Measurements from ENCODE around the gene FGFRL1. TPM values are rescaled to one million over a fixed set of nuclear protein-coding genes. Genes with fewer than 3 reads are reported as not detected.
"Not testable (repeated sequence)": the region's sequence is repeated elsewhere in the genome, so short reads cannot be mapped to it uniquely, and the experiment has no call there.

FGFRL1 gene
- total RNA-seq, 3 donors from 2014 or later: 19.8 to 40.0 (median 22.9) TPM

DNA sequence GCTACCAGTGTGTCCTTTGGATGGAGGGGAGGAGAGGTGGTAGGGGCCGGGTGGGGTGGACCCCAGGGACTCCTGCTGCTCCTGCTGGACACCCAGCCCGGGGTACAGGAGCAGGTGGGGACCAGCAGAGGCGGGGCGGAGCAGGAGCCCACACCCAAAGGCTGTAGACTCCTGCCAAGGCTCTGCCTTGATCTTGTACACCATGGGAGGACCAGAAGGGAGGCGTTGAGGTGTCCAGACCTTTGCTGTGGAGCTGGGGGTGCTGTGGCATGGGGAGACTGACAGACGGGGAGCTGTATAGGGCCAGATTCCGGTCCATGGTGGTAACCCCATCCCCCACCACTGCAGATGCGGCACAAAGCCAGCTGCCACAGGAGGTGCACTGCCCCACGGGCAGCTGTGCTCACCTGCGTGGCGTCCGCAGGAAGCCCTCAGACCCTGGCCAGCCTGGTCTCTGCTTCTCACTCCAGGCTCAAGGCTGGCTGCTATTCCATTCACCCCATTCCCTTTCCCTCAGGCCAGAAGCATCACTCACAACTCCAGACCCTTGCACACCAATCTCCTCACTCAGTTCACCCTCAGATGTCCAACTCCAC, 13.2 kb upstream of the FGFRL1 start:
- Histone ChIP-seq H3K4me3 (peak overlapping the region in 1 of 3 donors; percentile 65), H3K9me3 (no peaks in the 10 kb centered on the region), H3K4me1 (peaks cover 8 to 9% of the 10 kb centered on the region in 2 donors), H3K27ac (no peak overlapping the region), H3K36me3 (no peaks in the 10 kb centered on the region), H3K27me3 (peaks cover 8 to 49% of the 10 kb centered on the region in 2 donors)
- intact Hi-C loops (cut with DNase I; ENCODE audit: low total_unique reads): loop anchor here (10.0 kb wide), 1 partner anchor 323 kb away; the partner anchor contains the start of genes ATP5ME and MYL5
- DNase-seq (ENCODE audit: low spot score in 2 of 2): no peak
- no peak for TF ChIP-seq POLR2A (IDR thresholded peaks at IDR 0.05)
- no peak for TF ChIP-seq POLR2AphosphoS5 (IDR thresholded peaks at IDR 0.05)
- TF ChIP-seq, protein P1, sequence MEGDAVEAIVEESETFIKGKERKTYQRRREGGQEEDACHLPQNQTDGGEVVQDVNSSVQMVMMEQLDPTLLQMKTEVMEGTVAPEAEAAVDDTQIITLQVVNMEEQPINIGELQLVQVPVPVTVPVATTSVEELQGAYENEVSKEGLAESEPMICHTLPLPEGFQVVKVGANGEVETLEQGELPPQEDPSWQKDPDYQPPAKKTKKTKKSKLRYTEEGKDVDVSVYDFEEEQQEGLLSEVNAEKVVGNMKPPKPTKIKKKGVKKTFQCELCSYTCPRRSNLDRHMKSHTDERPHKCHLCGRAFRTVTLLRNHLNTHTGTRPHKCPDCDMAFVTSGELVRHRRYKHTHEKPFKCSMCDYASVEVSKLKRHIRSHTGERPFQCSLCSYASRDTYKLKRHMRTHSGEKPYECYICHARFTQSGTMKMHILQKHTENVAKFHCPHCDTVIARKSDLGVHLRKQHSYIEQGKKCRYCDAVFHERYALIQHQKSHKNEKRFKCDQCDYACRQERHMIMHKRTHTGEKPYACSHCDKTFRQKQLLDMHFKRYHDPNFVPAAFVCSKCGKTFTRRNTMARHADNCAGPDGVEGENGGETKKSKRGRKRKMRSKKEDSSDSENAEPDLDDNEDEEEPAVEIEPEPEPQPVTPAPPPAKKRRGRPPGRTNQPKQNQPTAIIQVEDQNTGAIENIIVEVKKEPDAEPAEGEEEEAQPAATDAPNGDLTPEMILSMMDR (IDR thresholded peaks at IDR 0.05): no peak

GRCh38 chr4:999240-999863, 12.1 kb upstream of the FGFRL1 start:
- H3K27me3 ChIP-seq: peaks cover 13 to 61% of the 10 kb centered on the region in 2 donors
- not testable (repeated sequence) for H3K4me1 ChIP-seq; H3K27ac ChIP-seq; H3K9me3 ChIP-seq; H3K36me3 ChIP-seq; DNase-seq (ENCODE audit: low spot score in 2 of 2); H3K4me3 ChIP-seq
- intact Hi-C loops (cut with DNase I; ENCODE audit: low total_unique reads): loop anchor here (10.0 kb wide), 1 partner anchor 325 kb away; the partner anchor contains the start of genes ATP5ME and MYL5

GRCh38 chr4:999882-1000425, 11.5 kb upstream of the FGFRL1 start:
- peaks cover 13 to 67% of the 10 kb centered on the region in 2 donors for H3K27me3 ChIP-seq
- no peak for DNase-seq (ENCODE audit: low spot score in 2 of 2)
- no peak overlapping the region for H3K4me3 ChIP-seq
- no peaks in the 10 kb centered on the region for H3K9me3 ChIP-seq
- no peak overlapping the region for H3K27ac ChIP-seq
- H3K4me1 ChIP-seq: peaks cover 8 to 9% of the 10 kb centered on the region in 2 donors
- TF ChIP-seq POLR2A (IDR thresholded peaks at IDR 0.05) (no peak), POLR2AphosphoS5 (IDR thresholded peaks at IDR 0.05) (no peak)
- TF ChIP-seq, protein P1 (IDR thresholded peaks at IDR 0.05): no peak
- intact Hi-C loops (cut with DNase I; ENCODE audit: low total_unique reads): loop anchor here (10.0 kb wide), 1 partner anchor 325 kb away; the partner anchor contains the start of genes ATP5ME and MYL5
- H3K36me3 ChIP-seq: no peaks in the 10 kb centered on the region

DNA sequence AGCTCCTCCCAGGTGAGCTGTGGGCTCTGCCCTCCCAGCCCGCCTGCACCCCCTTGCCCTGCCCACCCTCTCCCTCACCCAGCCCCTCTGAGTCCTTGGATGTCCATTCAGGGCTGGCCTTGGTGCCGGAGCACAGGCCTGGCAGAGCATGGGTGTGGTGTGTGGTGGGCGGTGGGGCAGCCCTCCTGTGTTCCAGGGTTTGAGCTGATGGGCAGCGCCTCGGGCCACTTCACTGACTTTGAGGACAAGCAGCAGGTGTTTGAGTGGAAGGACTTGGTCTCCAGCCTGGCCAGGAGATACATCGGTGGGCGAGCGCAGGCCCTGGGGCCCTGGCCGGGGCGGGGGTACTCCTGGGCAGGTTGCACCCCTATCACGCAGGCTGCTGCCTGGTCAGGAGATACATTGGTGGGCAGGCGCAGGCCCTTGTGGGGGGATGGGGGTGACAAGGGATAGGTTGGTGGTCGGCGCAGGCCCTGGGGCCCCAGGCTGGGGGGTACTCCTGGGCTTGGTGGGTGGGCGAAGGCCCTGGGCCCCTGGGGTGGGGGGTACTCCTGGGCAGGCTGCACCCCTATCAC, 10.7 kb upstream of the FGFRL1 start:
- H3K27me3 ChIP-seq: peaks cover 13 to 74% of the 10 kb centered on the region in 2 donors

GRCh38 chr4:1001561-1002130, 9.8 kb upstream of the FGFRL1 start:
- no peak for DNase-seq (ENCODE audit: low spot score in 2 of 2)
- H3K27me3 ChIP-seq: peaks cover 13 to 77% of the 10 kb centered on the region in 2 donors
- H3K4me3 ChIP-seq: peak overlapping the region in 1 of 3 donors; percentile 61
- TF ChIP-seq, protein P1 (IDR thresholded peaks at IDR 0.05): no peak
- no peak for TF ChIP-seq POLR2AphosphoS5 (IDR thresholded peaks at IDR 0.05)
- TF ChIP-seq POLR2A (IDR thresholded peaks at IDR 0.05): no peak
- peaks cover 8 to 9% of the 10 kb centered on the region in 2 donors for H3K4me1 ChIP-seq
- H3K9me3 ChIP-seq: no peaks in the 10 kb centered on the region
- intact Hi-C loops (cut with DNase I; ENCODE audit: low total_unique reads): no loop called here
- no peaks in the 10 kb centered on the region for H3K36me3 ChIP-seq
- H3K27ac ChIP-seq: no peak overlapping the region

More for the DNA sequence above, 10.7 kb upstream of the FGFRL1 start:
- TF ChIP-seq POLR2AphosphoS5 (IDR thresholded peaks at IDR 0.05) (no peak), POLR2A (IDR thresholded peaks at IDR 0.05) (no peak)
- TF ChIP-seq, protein P1 (IDR thresholded peaks at IDR 0.05): no peak
- H3K36me3 ChIP-seq: no peaks in the 10 kb centered on the region
- DNase-seq (ENCODE audit: low spot score in 2 of 2): no peak
- H3K27ac ChIP-seq: no peak overlapping the region
- no peaks in the 10 kb centered on the region for H3K9me3 ChIP-seq
- peaks cover 8 to 9% of the 10 kb centered on the region in 2 donors for H3K4me1 ChIP-seq
- intact Hi-C loops (cut with DNase I; ENCODE audit: low total_unique reads): no loop called here
- H3K4me3 ChIP-seq: no peak overlapping the region

Measured in breast epithelium (tissue), 4 donors.